Measurements from ENCODE around the gene SMG9. TPM values are rescaled to one million over a fixed set of nuclear protein-coding genes. Genes with fewer than 3 reads are reported as not detected.

SMG9 gene
- total RNA-seq, 2 experiments from 2014 or later: 58.1 to 64.6 TPM

DNA sequence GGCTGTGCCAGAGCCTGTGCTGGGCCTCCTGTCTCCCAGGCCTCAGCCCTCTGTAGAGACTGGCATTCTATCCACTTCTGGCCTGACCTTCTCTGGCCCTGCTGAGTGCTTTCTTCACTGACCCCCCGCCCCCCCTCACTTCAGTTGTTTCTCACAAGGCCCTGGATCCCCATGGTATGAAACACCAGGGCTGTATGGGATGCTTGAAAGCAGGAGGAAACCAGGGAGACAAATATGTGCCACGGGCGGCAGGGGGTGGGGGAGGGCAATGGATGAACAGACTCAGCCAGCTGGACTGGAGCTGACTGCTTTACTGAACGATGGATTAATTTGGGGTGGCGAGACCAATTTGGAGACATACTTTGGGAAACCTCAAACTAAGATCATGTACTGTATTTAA, 24.8 kb downstream of the SMG9 start:
- no peaks in the 10 kb centered on the region for H3K27me3 Mint-ChIP-seq
- no peak for DNase-seq
- no peak overlapping the region for H3K27ac Mint-ChIP-seq
- ChIA-PET CTCF (no interaction called here), POLR2A (interaction anchor here (1.0 kb wide), 1 partner anchor 35 kb away, joined by 3 read pairs; no protein-coding TSS in a partner anchor)
- no peak overlapping the region for H3K4me3 Mint-ChIP-seq
- no peaks in the 10 kb centered on the region for H3K4me1 Mint-ChIP-seq
- H3K9me3 Mint-ChIP-seq: no peaks in the 10 kb centered on the region
- peaks cover 57% of the 10 kb centered on the region for H3K36me3 Mint-ChIP-seq (ENCODE audit: low read depth)

- DNase-seq: no peak
- POLR2A ChIA-PET: no interaction called here
- Mint-ChIP-seq H3K27ac (no peak overlapping the region), H3K27me3 (no peaks in the 10 kb centered on the region), H3K9me3 (no peaks in the 10 kb centered on the region), H3K4me3 (no peak overlapping the region), H3K36me3 (ENCODE audit: low read depth) (peaks cover 36% of the 10 kb centered on the region), H3K4me1 (no peaks in the 10 kb centered on the region)
- CTCF ChIA-PET: no interaction called here
Measured at GRCh38 chr19:43727593-43727853, 27.2 kb downstream of the SMG9 start.

GRCh38 chr19:43726736-43727592, 27.8 kb downstream of the SMG9 start:
- Mint-ChIP-seq H3K27me3 (no peaks in the 10 kb centered on the region), H3K36me3 (ENCODE audit: low read depth) (peaks cover 31% of the 10 kb centered on the region), H3K27ac (no peak overlapping the region), H3K4me3 (no peak overlapping the region), H3K4me1 (no peaks in the 10 kb centered on the region), H3K9me3 (no peaks in the 10 kb centered on the region)
- no peak for DNase-seq
- CTCF ChIA-PET: no interaction called here
- POLR2A ChIA-PET: no interaction called here

- Mint-ChIP-seq H3K9me3 (no peaks in the 10 kb centered on the region), H3K27me3 (no peaks in the 10 kb centered on the region), H3K36me3 (ENCODE audit: low read depth) (peaks cover 21% of the 10 kb centered on the region), H3K4me1 (no peaks in the 10 kb centered on the region), H3K27ac (no peak overlapping the region), H3K4me3 (no peak overlapping the region)
- ChIA-PET POLR2A (no interaction called here), CTCF (interaction anchor here (0.6 to 1.9 kb wide), 5 partner anchors 41 to 878 kb away, joined by 3 to 6 read pairs (median 4); partner anchors contain the start of gene ZNF575)
- DNase-seq: no peak
Measured at GRCh38 chr19:43725468-43725867, 29.3 kb downstream of the SMG9 start.

GRCh38 chr19:43724896-43725295, 29.9 kb downstream of the SMG9 start:
- no peak overlapping the region for H3K4me3 Mint-ChIP-seq
- CTCF ChIA-PET: interaction anchor here (0.7 to 1.9 kb wide), 4 partner anchors 23 to 453 kb away, joined by 3 to 6 read pairs (median 4); no protein-coding TSS in a partner anchor
- peaks cover 16% of the 10 kb centered on the region for H3K36me3 Mint-ChIP-seq (ENCODE audit: low read depth)
- H3K4me1 Mint-ChIP-seq: no peaks in the 10 kb centered on the region
- POLR2A ChIA-PET: no interaction called here
- no peak for DNase-seq
- H3K27ac Mint-ChIP-seq: no peak overlapping the region
- no peaks in the 10 kb centered on the region for H3K9me3 Mint-ChIP-seq
- H3K27me3 Mint-ChIP-seq: no peaks in the 10 kb centered on the region

DNA sequence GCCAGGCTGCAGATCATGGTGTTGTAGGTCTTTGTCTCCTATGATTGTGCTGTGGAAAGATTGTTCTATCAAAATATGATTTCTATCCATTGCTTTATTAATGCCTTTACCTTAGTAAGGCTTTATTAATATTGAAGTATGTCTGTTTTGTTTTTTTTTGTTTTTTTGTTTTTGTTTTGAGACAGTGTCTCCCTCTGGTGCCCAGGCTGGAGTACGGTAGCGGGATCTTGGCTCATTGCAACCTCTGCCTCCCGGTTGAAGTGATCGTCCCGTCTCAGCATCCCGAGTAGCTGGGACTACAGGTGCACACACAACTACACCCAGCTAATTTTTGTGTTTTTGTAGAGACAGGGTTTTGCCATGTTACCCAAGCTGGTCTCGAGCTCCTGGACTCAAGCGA, 31.2 kb downstream of the SMG9 start:
- H3K27me3 Mint-ChIP-seq: no peaks in the 10 kb centered on the region
- CTCF ChIA-PET: interaction anchor here (1.3 to 2.1 kb wide), 2 partner anchors 22 to 55 kb away, joined by 3 to 9 read pairs; no protein-coding TSS in a partner anchor
- no peaks in the 10 kb centered on the region for H3K4me1 Mint-ChIP-seq
- H3K9me3 Mint-ChIP-seq: no peaks in the 10 kb centered on the region
- no peak overlapping the region for H3K4me3 Mint-ChIP-seq
- peaks cover 4% of the 10 kb centered on the region for H3K36me3 Mint-ChIP-seq (ENCODE audit: low read depth)
- POLR2A ChIA-PET: no interaction called here
- H3K27ac Mint-ChIP-seq: no peak overlapping the region
- no peak for DNase-seq

GRCh38 chr19:43721469-43722048, 33.2 kb downstream of the SMG9 start:
- Mint-ChIP-seq H3K27me3 (no peaks in the 10 kb centered on the region), H3K36me3 (ENCODE audit: low read depth) (no peaks in the 10 kb centered on the region), H3K9me3 (no peaks in the 10 kb centered on the region), H3K27ac (no peak overlapping the region), H3K4me1 (no peaks in the 10 kb centered on the region), H3K4me3 (no peak overlapping the region)
- no peak for DNase-seq
- POLR2A ChIA-PET: no interaction called here
- CTCF ChIA-PET: interaction anchor here (0.7 to 1.9 kb wide), 2 partner anchors 34 to 52 kb away, joined by 5 to 11 read pairs; partner anchors contain the start of gene PLAUR

GRCh38 chr19:43720936-43721335, 33.8 kb downstream of the SMG9 start:
- CTCF ChIA-PET: interaction anchor here (0.7 to 1.9 kb wide), 2 partner anchors 34 to 52 kb away, joined by 5 to 11 read pairs; partner anchors contain the start of gene PLAUR
- no peak for DNase-seq
- Mint-ChIP-seq H3K27me3 (no peaks in the 10 kb centered on the region), H3K27ac (no peak overlapping the region), H3K36me3 (ENCODE audit: low read depth) (no peaks in the 10 kb centered on the region), H3K4me1 (no peaks in the 10 kb centered on the region), H3K4me3 (no peak overlapping the region), H3K9me3 (no peaks in the 10 kb centered on the region)
- POLR2A ChIA-PET: no interaction called here

GRCh38 chr19:43719918-43720317, 34.8 kb downstream of the SMG9 start:
- H3K9me3 Mint-ChIP-seq: no peaks in the 10 kb centered on the region
- H3K27me3 Mint-ChIP-seq: no peaks in the 10 kb centered on the region
- H3K4me1 Mint-ChIP-seq: no peaks in the 10 kb centered on the region
- no peak overlapping the region for H3K4me3 Mint-ChIP-seq
- no peak overlapping the region for H3K27ac Mint-ChIP-seq
- no peaks in the 10 kb centered on the region for H3K36me3 Mint-ChIP-seq (ENCODE audit: low read depth)
- CTCF ChIA-PET: no interaction called here
- POLR2A ChIA-PET: no interaction called here
- no peak for DNase-seq

GRCh38 chr19:43719378-43719868, 35.3 kb downstream of the SMG9 start:
- CTCF ChIA-PET: no interaction called here
- H3K27me3 Mint-ChIP-seq: no peaks in the 10 kb centered on the region
- no peaks in the 10 kb centered on the region for H3K4me1 Mint-ChIP-seq
- H3K36me3 Mint-ChIP-seq (ENCODE audit: low read depth): no peaks in the 10 kb centered on the region
- H3K4me3 Mint-ChIP-seq: no peak overlapping the region
- no peaks in the 10 kb centered on the region for H3K9me3 Mint-ChIP-seq
- H3K27ac Mint-ChIP-seq: no peak overlapping the region
- no peak for DNase-seq
- POLR2A ChIA-PET: no interaction called here

- H3K27ac Mint-ChIP-seq: no peak overlapping the region
- H3K4me3 Mint-ChIP-seq: no peak overlapping the region
- POLR2A ChIA-PET: no interaction called here
- H3K36me3 Mint-ChIP-seq (ENCODE audit: low read depth): no peaks in the 10 kb centered on the region
- no peaks in the 10 kb centered on the region for H3K4me1 Mint-ChIP-seq
- DNase-seq: no peak
- H3K27me3 Mint-ChIP-seq: no peaks in the 10 kb centered on the region
- CTCF ChIA-PET: no interaction called here
- no peaks in the 10 kb centered on the region for H3K9me3 Mint-ChIP-seq
Measured at GRCh38 chr19:43718627-43719377, 36.0 kb downstream of the SMG9 start.

DNA sequence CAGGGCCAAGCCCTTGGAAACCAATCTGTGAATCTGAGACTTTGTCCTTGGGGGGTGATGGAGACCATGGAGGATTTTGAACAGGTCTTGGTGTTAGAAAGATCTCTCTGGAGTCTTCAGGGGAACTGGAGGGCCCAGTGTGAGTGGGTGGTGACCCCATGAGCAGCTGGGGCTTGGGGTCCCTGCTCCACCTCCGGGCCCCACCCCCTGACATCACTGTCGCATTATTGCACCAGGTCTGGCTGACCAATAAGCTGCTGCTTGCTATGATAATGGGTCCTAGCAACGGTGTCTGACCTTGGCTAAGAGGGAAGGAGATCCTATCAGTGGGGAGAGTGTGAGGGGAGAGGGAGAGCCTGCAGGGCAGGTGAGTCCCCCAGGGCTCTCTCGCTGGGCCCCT, 39.0 kb downstream of the SMG9 start, which contains the start of gene IRGC:
Gene IRGC, plus strand, starts transcription at position 301 of the 400 bp plus-strand sequence. CDS start 2,483 bp downstream, outside the sequence.
- peaks cover 4% of the 10 kb centered on the region for H3K27me3 Mint-ChIP-seq
- peaks cover 7% of the 10 kb centered on the region for H3K9me3 Mint-ChIP-seq
- H3K36me3 Mint-ChIP-seq (ENCODE audit: low read depth): no peaks in the 10 kb centered on the region
- peaks cover 5% of the 10 kb centered on the region for H3K4me1 Mint-ChIP-seq
- no peak for DNase-seq
- no peak within 1 kb of the TSS for H3K4me3 Mint-ChIP-seq
- no peak within 1 kb of the TSS for H3K27ac Mint-ChIP-seq
- ChIA-PET CTCF (no interaction called here), POLR2A (no interaction called here)

DNA sequence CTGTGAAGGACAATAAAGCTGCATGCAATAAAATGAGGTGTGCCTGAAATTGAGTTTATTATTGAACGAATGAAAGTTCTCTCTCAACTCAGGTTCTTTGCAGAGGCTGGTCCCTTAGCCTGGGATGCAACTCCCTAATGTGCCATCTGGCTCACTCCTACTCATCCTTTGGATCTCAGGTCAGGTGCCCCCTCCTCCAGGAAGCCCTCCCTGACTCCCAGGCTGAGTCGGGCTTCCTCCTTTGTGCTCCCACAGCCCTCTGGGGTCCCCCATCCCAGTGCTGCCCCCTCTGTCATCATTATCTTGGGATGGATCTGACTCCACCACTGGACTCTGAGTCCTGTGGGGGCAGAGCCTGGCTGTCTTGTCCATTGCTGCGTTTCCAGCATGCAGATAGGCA, 41.6 kb downstream of the SMG9 start:
- peaks cover 4% of the 10 kb centered on the region for H3K27me3 Mint-ChIP-seq
- no peaks in the 10 kb centered on the region for H3K36me3 Mint-ChIP-seq (ENCODE audit: low read depth)
- ChIA-PET POLR2A (no interaction called here), CTCF (no interaction called here)
- peaks cover 5% of the 10 kb centered on the region for H3K4me1 Mint-ChIP-seq
- H3K9me3 Mint-ChIP-seq: peaks cover 14% of the 10 kb centered on the region
- no peak overlapping the region for H3K27ac Mint-ChIP-seq
- no peak overlapping the region for H3K4me3 Mint-ChIP-seq
- no peak for DNase-seq

Measured in activated CD4-positive, alpha-beta memory T cell treated with anti-CD3 and anti-CD28 coated beads, Interleukin-2, amount 10 ng/mL, durations not matched to agents 7 days and 5 days (primary cell).